GM18507 (cell line): ENCODE data around the gene CRISPLD2.

Source experiments
- DNase-seq: peaks from one replicate; pipeline ENCODE4 v3.0.0; 2011; ENCODE audit warnings: low read depth; ENCODE audit not compliant: insufficient read length; ENCODE audit errors: extremely low spot score
- FAIRE-seq: peaks from 2 replicates; lab custom pipeline; 2011; peaks lifted over from hg19 to GRCh38; lab: Jason Lieb, UNC

CRISPLD2 gene

GRCh38 chr16:84836234-84836647 lies 16.5 kb downstream of the CRISPLD2 start:
- no peak for DNase-seq
- FAIRE-seq: no peak

- no peak for DNase-seq
- no peak for FAIRE-seq
Measured at GRCh38 chr16:84836967-84837366, 17.2 kb downstream of the CRISPLD2 start.

GRCh38 chr16:84838383-84838948 lies 18.7 kb downstream of the CRISPLD2 start:
- DNase-seq (no peak), FAIRE-seq (no peak)

GRCh38 chr16:84839054-84839453 lies 19.3 kb downstream of the CRISPLD2 start:
- DNase-seq (no peak), FAIRE-seq (no peak)

- no peak for FAIRE-seq
- DNase-seq: no peak
Measured at GRCh38 chr16:84839956-84840355, 20.2 kb downstream of the CRISPLD2 start.

- FAIRE-seq (no peak), DNase-seq (no peak)
Measured at GRCh38 chr16:84840687-84841627, 21.2 kb downstream of the CRISPLD2 start.

GRCh38 chr16:84841787-84842300 lies 22.1 kb downstream of the CRISPLD2 start:
- DNase-seq (no peak), FAIRE-seq (no peak)

- FAIRE-seq: no peak
- no peak for DNase-seq
Measured at GRCh38 chr16:84842516-84843148, 22.8 kb downstream of the CRISPLD2 start.

GRCh38 chr16:84843149-84844048 lies 23.6 kb downstream of the CRISPLD2 start:
- FAIRE-seq (no peak), DNase-seq (no peak)

GRCh38 chr16:84844049-84844350 lies 24.2 kb downstream of the CRISPLD2 start:
- DNase-seq: no peak
- no peak for FAIRE-seq

GRCh38 chr16:84844559-84845495 lies 25.0 kb downstream of the CRISPLD2 start:
- no peak for FAIRE-seq
- DNase-seq: no peak

GRCh38 chr16:84845496-84846002 lies 25.8 kb downstream of the CRISPLD2 start:
- FAIRE-seq (no peak), DNase-seq (no peak)

- no peak for FAIRE-seq
- no peak for DNase-seq
Measured at GRCh38 chr16:84847564-84848355, 28.0 kb downstream of the CRISPLD2 start.

GRCh38 chr16:84848986-84849634 lies 29.3 kb downstream of the CRISPLD2 start:
- FAIRE-seq: no peak
- DNase-seq: no peak

- FAIRE-seq: no peak
Measured at GRCh38 chr16:84849751-84850150, 30.0 kb downstream of the CRISPLD2 start.

GRCh38 chr16:84850714-84851113 lies 30.9 kb downstream of the CRISPLD2 start:
- no peak for FAIRE-seq
- no peak for DNase-seq

More at GRCh38 chr16:84849751-84850150, 30.0 kb downstream of the CRISPLD2 start:
- DNase-seq: no peak
